H1 (cell line): ENCODE results near the gene EVPL. TPM values are rescaled to one million over a fixed set of nuclear protein-coding genes. Genes with fewer than 3 reads are reported as not detected.
A peak's percentile ranks its signal among the peaks of the same experiment; 100 is the strongest.

Source experiments
- CEBPB ChIP-seq: IDR thresholded peaks from 2 replicates; pipeline ENCODE4 v1.6.1; 2012; ENCODE audit warnings: low read depth, low read length
- CTBP2 ChIP-seq: IDR thresholded peaks from 2 replicates; pipeline ENCODE4 v1.7.0; 2011; ENCODE audit warnings: borderline replicate concordance, mild to moderate bottlenecking, moderate library complexity, mixed read lengths, low read length; ENCODE audit not compliant: insufficient read depth, insufficient read length
- EP300 ChIP-seq, 2 experiments: IDR thresholded peaks; 1 replicate in 1 of 2; 2 replicates in 1 of 2; pipeline ENCODE4 v1.6.1; 2011 to 2012; ENCODE audit warnings: low read depth in 2 of 2, low read length in 2 of 2, mild to moderate bottlenecking in 2 of 2, borderline replicate concordance in 1 of 2, inconsistent platforms in 1 of 2, moderate library complexity in 1 of 2
- HDAC6 ChIP-seq: IDR thresholded peaks from one replicate; pipeline ENCODE4 v1.7.1; 2012; ENCODE audit warnings: low read depth, mild to moderate bottlenecking, inconsistent platforms, low read length, moderate library complexity
- MAFK ChIP-seq: IDR thresholded peaks from 2 replicates; pipeline ENCODE4 v1.6.1; 2012; ENCODE audit warnings: low read depth, mild to moderate bottlenecking, improper control_type of control experiment, low read length
- NRF1 ChIP-seq: IDR thresholded peaks from 2 replicates; pipeline ENCODE4 v1.6.1; 2011; ENCODE audit warnings: mild to moderate bottlenecking, low read depth, low read length, improper control_type of control experiment
- RAD21 ChIP-seq, 2 experiments: IDR thresholded peaks in 1 of 2; conservative IDR thresholded peaks in 1 of 2; 2 replicates each; pipeline ENCODE4 v1.6.1; 2011; ENCODE audit warnings: low read depth in 2 of 2, low read length in 2 of 2, improper control_type of control experiment in 1 of 2, inconsistent platforms in 1 of 2, mild to moderate bottlenecking in 1 of 2, moderate library complexity in 1 of 2
- TCF12 ChIP-seq: IDR thresholded peaks from 2 replicates; pipeline ENCODE4 v1.6.1; 2011; ENCODE audit warnings: low read depth, mild to moderate bottlenecking, low read length
- ZNF274 ChIP-seq: IDR thresholded peaks from 2 replicates; pipeline ENCODE4 v1.7.0; 2012; ENCODE audit warnings: low read length, borderline replicate concordance; ENCODE audit errors: extremely low read depth
- polyA plus RNA-seq, 7 experiments: library from polyadenylated mRNA; depleted of rRNA in 3 of 7; stranded (reverse) in 5 of 7; unstranded in 2 of 7; fragments of >200 nt in 5 of 7; fragments of 200-250 nt in 2 of 7; gene quantifications; 1 replicate in 5 of 7; 2 replicates in 1 of 7; 4 replicates in 1 of 7; pipeline versions ENCODE4 v1.2.1 to v1.2.3, GENCODE V29; 2011 to 2013; ENCODE audit warnings: missing spikeins in 2 of 7, mixed read lengths in 2 of 7
- total RNA-seq: library from RNA; stranded (reverse); fragmentation: NEBNext Ultra II Directional; extraction: Animal tissue kit (Norgen Biotek cat#: 25700); gene quantifications from 2 replicates; pipeline ENCODE4 v1.2.1, GENCODE V29; 2021

EVPL gene
- total and polyA plus RNA-seq, 2 of the 8 experiments (the other 6 are each of a cell fraction or from before 2014, with no cell fraction given), result 0.20 to 0.99 TPM

DNA sequence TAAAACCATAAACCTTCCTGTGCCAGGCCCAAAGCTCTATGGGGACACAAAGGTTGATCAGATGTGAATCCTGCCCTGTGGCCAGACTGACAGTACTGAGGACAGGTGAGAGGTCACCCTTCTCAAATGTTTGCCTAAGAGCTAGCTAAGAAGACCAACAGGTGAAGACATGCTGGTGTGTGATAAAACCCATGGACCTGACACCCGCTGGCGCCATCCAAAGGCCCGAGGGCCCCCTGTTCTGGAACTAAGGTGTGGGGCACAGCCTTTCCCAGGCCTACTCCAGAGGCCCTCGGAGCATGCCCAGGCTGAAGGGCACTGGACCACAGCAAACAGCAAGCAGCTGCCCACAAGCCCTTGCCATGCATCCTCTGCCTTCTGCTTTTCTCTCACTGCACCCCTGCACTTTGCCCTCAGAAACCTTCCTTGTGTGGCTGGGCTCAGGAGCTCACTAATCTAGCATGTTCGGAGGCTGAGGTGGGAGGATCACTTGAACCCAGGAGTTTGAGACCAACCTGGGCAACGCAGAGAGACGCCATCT, 31.7 kb downstream of the EVPL start (continued):
- TF ChIP-seq NRF1, result no peak
- no peak for TF ChIP-seq EP300 (IDR thresholded peaks at IDR 0.05; ENCODE audit: borderline replicate concordance in 1 of 2, low read depth in 2 of 2, low read length in 2 of 2)
- no peak for TF ChIP-seq TCF12
- TF ChIP-seq RAD21 (IDR thresholded peaks at IDR 0.05 in 1 of 2, conservative IDR thresholded peaks at IDR 0.05 in 1 of 2; ENCODE audit: low read depth in 2 of 2, low read length in 2 of 2), result peak in 1 of 2 experiments; percentile 1; a peak in 1 of 4 replicates
- TF ChIP-seq CTBP2, result no peak
- no peak for TF ChIP-seq CEBPB
- TF ChIP-seq MAFK, result no peak
- no peak for TF ChIP-seq HDAC6
- TF ChIP-seq ZNF274, result no peak
